IPS-15b (cell line): Measurements from ENCODE around the gene TNIK.

Experiments
- H3K27me3 ChIP-seq: one replicate; pipeline ENCODE4 v1.6.1; 2013; ENCODE audit warnings: low read length; ENCODE audit not compliant: control insufficient read depth, insufficient read depth
- H3K36me3 ChIP-seq: one replicate; pipeline ENCODE4 v1.6.1; 2013; ENCODE audit warnings: low read length; ENCODE audit not compliant: control insufficient read depth, insufficient read depth
- H3K4me1 ChIP-seq: one replicate; pipeline ENCODE4 v1.6.1; 2013; ENCODE audit warnings: mild to moderate bottlenecking, low read length; ENCODE audit not compliant: control insufficient read depth, insufficient read depth
- H3K4me3 ChIP-seq: one replicate; pipeline ENCODE4 v1.5.1; 2013; ENCODE audit warnings: low read depth, low read length
- H3K9ac ChIP-seq: one replicate; pipeline ENCODE4 v1.6.1; 2013; ENCODE audit warnings: low read depth, mild to moderate bottlenecking, low read length
- H3K9me3 ChIP-seq: one replicate; pipeline ENCODE4 v1.6.1; 2013; ENCODE audit warnings: mild to moderate bottlenecking, low read length; ENCODE audit not compliant: control insufficient read depth, insufficient read depth

TNIK gene

DNA sequence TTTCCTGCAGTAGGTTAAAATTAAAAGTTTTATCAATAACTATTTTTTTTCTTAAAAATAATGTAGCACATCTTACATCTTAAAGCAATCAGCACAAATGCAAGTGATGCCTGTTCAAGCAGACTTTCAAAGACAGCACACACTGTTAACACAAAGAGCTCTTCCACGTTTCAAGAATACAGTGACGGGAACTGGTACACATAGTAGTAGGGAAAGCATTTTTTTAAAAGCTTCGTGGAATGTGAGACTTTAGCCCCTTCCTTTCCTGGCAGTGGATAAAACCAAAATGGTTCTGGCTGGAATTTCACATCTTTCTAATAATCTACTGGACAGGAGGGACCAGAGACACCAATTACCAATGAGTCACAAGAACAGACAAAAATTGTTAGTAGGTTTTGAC lies 400.2 kb downstream of the TNIK start:
- no peaks in the 10 kb centered on the region for H3K36me3 ChIP-seq
- H3K9me3 ChIP-seq: no peaks in the 10 kb centered on the region
- H3K9ac ChIP-seq: no peak overlapping the region
- H3K4me1 ChIP-seq: peaks cover 3% of the 10 kb centered on the region
- H3K27me3 ChIP-seq: no peaks in the 10 kb centered on the region
- H3K4me3 ChIP-seq: no peak overlapping the region

DNA sequence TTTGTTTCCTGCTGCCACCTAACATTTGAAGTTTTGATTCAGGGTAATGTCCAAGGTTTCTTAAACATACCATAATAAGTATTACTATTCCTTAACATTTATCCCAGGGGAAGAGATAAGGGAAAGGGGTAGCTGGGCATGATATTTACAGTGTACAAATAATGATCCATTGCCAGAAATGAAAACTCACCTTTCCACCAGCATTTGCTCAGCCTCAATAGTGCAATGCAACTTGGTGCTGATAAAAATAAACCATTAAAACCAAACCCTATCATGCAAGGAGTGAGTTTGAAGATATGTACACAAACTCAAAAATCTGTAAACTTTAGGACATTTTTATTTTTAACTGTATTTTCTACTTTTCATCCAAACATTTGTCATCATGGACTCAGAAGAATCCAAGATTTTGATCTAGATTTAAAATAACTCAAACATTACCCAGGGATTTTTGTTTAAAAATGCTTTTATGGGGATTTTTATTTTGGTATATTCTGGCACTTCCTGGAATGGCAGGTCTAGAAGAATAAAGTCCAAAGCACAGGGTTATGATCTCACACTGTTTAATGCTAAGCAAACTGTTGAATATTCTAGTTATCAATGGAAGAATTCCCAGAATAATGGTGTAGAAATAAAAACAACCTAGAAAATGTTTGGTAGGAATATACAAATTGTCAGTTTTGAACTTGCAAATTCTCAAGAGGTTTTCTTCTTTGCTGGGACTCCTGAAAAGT lies 401.2 kb downstream of the TNIK start:
- Histone ChIP-seq H3K4me1 (peaks cover 3% of the 10 kb centered on the region), H3K9me3 (no peaks in the 10 kb centered on the region), H3K9ac (no peak overlapping the region), H3K27me3 (no peaks in the 10 kb centered on the region), H3K36me3 (no peaks in the 10 kb centered on the region), H3K4me3 (no peak overlapping the region)

DNA sequence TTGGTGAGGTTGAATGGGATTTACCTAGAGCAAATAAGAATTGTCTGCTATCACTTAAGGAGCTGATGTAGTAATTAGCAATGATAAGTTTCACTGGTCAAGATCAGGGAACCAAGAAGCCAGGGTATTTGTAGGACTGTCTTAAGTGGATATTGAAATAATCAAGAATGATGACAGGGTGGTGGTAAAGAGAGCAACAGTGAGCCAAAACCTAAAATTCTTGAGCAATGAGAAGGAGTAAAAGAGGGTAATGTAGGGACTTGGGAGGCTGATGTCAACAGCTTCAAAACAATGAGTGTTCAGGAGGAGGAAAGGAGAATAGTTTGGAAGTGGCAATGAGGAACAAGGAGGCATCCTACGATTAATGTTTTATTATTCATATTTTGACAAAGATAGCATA lies 402.1 kb downstream of the TNIK start:
- no peak overlapping the region for H3K4me3 ChIP-seq
- H3K4me1 ChIP-seq: peaks cover 3% of the 10 kb centered on the region
- no peak overlapping the region for H3K9ac ChIP-seq
- no peaks in the 10 kb centered on the region for H3K36me3 ChIP-seq
- no peaks in the 10 kb centered on the region for H3K9me3 ChIP-seq
- no peaks in the 10 kb centered on the region for H3K27me3 ChIP-seq

DNA sequence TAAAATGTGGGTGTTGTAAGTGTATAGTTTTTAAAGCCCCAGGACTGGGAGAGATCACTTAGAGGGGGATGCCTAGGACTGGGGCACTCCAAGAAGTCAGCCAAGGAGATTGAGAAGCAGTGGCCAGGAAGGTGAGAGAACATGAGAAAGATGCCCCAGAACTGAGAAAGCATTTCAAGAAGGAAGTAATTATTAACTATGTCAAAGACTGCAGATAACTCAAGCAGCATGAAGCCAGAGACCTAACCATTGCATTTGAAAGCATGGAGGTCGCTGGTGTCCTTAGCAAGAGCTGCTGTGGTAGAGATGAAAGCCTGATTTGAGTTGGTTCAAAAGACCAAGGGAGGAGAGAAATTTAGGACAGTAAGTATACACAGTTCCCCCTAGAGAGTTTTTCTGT lies 403.1 kb downstream of the TNIK start:
- H3K36me3 ChIP-seq: no peaks in the 10 kb centered on the region
- H3K27me3 ChIP-seq: no peaks in the 10 kb centered on the region
- H3K9me3 ChIP-seq: no peaks in the 10 kb centered on the region
- peaks cover 3% of the 10 kb centered on the region for H3K4me1 ChIP-seq
- no peak overlapping the region for H3K9ac ChIP-seq
- H3K4me3 ChIP-seq: no peak overlapping the region

DNA sequence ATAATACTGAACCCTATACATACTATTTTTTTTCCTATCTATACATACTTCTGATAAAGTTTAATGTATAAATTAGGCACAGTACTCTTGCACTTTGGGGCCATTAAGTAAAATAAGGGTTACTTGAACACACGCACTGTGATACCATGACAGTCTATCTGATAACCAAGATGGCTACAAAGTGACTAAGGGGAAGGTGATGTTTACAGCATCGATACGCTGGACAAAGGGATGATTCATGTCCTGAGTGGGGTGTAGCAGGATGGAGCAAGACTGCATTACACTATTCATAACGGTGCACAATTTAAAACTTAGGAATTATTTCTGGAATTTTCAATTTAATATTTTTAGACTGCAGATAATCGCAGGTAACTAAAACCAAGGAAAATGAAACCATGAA lies 403.7 kb downstream of the TNIK start:
- Histone ChIP-seq H3K4me1 (no peaks in the 10 kb centered on the region), H3K9me3 (no peaks in the 10 kb centered on the region), H3K4me3 (no peak overlapping the region), H3K27me3 (no peaks in the 10 kb centered on the region), H3K36me3 (no peaks in the 10 kb centered on the region), H3K9ac (no peak overlapping the region)

DNA sequence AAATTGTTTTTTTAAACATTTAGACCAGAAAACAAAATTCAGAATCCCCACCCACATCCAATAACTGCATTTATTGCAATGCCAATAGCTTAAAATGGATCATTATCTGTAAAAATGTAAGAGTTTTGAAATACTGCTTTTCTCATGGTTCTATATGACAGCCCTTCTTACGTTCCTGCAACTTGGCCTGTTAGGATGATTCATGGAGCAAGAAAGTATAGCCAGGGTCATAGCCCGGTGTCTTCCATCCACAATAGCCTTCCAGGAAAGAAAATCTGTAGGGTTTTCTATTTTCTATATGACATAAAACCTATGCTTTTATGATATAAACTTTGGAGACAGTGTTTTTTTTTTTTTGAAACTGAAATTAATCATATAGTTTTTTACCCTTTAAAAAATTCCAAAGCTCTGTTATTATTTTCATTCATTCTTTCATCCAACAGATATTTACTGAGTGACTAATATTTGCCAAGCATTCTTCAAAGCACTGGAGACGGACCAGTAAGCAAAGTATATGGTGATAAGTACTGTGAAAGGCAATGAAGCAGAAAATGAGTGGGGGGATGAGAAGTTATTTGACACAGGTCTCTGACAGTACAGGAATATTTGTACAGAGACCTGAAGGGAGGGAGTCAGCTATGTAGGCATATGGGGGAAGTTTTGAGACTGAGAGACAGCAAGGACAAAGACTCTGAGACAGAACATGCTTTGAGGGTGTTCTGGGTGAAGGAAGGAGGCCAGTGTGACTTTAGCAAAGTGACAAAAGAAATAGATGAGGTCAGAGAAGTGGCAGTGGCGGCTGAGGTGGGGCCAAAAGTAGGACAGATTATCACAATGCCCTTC lies 404.6 kb downstream of the TNIK start:
- Histone ChIP-seq H3K9ac (no peak overlapping the region), H3K36me3 (no peaks in the 10 kb centered on the region), H3K9me3 (no peaks in the 10 kb centered on the region), H3K4me3 (no peak overlapping the region), H3K4me1 (no peaks in the 10 kb centered on the region), H3K27me3 (no peaks in the 10 kb centered on the region)

DNA sequence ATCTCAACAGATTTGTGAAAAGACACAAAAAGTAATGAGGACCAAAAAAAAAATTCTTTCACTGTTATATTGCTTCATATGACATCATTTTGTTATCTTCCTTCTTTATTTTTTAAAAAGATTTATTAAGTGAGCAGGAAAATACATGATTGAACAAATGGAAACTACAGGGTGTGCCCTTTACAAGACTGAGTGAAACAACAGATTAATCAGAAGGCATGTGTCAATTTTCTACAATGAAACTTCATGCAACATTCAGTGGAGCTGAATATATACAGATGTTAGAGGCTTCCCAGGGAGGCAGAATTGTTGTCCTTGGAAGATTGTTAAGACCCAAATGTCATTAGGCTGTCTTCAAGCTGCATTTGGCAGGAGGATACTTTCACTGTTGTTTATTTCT lies 405.3 kb downstream of the TNIK start:
- Histone ChIP-seq H3K27me3 (no peaks in the 10 kb centered on the region), H3K4me3 (no peak overlapping the region), H3K4me1 (no peaks in the 10 kb centered on the region), H3K36me3 (no peaks in the 10 kb centered on the region), H3K9ac (no peak overlapping the region), H3K9me3 (no peaks in the 10 kb centered on the region)

DNA sequence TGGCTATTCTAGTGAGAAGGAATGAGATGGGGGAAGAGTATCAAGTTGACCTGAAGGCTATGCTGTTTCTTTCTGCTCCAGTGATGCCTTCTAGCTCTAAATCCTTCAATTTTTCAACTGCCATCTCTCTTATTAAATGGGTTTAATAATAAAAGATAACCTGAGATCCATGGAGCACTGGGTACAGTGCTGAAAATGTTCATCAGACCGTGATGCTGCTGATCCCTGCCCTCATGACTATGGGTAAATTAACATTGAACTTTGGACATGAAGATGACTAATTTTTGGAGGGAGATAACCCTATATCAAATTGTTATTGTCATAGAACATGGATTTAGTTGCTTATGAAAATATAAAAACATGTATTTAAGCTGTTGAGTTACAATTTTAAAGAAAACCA lies 406.0 kb downstream of the TNIK start:
- Histone ChIP-seq H3K36me3 (no peaks in the 10 kb centered on the region), H3K4me1 (no peaks in the 10 kb centered on the region), H3K4me3 (no peak overlapping the region), H3K27me3 (no peaks in the 10 kb centered on the region), H3K9me3 (no peaks in the 10 kb centered on the region), H3K9ac (no peak overlapping the region)

DNA sequence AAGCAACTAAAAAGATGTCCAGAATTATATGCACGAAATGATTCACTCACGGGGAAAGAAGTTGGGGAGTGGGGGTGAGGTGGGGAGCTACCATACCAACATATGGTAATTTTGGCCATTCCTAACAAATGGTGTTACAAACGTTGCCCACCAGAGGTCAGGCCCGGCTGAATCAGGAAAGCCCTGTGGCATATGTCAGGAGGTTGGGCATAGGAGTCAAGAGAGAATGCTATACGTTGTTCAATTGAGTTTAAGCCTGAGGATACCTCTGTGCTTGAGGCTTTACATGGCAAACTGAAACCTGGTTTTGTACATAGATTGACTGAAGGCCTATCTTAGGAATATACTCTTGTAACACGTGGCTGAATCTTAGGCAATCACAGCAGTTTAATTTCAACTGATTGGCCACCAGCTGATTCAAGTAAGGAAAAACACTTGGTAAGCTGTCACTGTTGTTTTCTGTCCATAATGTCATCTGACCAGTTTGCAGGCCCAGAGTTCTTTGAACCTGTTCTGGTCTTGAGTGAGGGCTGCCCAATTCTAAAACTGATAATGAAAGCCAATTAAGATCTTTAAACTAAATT lies 410.3 kb downstream of the TNIK start:
- H3K36me3 ChIP-seq: no peaks in the 10 kb centered on the region
- H3K27me3 ChIP-seq: no peaks in the 10 kb centered on the region
- H3K4me3 ChIP-seq: no peak overlapping the region
- no peaks in the 10 kb centered on the region for H3K9me3 ChIP-seq
- H3K9ac ChIP-seq: no peak overlapping the region
- H3K4me1 ChIP-seq: no peaks in the 10 kb centered on the region

DNA sequence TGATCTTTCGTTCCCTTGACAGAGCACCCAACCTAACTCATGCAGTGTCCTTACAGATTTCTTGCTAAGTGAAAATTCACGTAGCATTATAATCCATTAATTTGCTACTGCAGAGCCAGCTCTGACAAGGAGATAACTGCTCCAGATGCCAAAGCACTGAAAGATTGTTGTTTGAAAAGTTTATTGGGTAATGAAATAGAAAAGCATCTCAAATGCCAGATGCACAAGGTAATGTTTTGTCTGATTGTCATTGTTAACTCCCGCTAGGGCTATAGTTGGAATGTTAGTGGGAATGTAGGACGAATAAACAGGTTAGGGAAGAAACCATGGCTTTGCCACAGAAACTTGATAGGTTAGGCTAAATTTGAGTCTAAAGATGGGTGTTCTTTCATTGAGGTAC lies 413.4 kb downstream of the TNIK start:
- Histone ChIP-seq H3K36me3 (no peaks in the 10 kb centered on the region), H3K27me3 (no peaks in the 10 kb centered on the region), H3K9ac (no peak overlapping the region), H3K9me3 (no peaks in the 10 kb centered on the region), H3K4me3 (no peak overlapping the region), H3K4me1 (no peaks in the 10 kb centered on the region)

DNA sequence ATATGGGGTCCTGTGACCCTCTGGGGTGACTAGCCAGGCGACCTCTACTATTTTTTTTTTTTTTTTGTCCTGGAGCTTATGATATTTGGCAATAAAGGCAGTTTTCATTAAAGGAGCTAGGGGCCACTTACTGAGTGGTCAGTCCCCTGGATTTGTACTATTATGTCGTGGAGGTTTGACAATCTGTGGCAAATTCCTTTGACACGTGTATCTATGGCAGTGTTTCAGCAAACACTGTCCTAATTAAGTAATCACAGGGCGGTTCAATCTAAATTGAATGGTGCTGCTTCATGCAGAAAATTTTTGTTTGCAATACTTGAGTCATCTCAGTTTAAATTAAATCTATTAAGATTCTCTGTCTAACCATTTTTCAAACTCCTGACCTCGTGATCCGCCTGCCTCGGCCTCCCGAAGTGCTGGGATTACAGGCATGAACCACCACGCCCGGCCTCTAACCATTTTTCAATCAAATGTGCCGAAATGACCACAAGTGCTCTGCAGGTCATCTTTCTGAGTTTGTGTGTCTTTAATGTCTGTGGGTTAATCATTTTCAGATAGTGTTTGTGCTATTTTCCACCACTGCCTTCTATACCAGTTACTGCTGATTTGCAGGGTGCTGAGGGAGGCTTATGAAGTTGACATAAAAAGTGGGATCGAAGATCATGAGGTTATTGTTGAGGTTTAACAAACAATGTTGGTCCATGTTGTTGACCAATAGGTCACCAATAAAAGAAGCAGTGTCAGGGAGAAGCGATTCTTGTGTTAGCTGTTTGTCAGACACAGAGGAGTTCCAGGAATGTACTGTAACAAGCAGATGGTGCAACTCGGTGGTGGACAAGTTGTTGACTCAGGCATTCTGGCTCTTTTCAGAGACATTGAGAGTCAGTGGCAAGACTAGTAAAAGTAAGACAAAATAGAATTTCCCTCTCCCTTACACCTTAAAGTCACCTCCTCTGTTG lies 415.1 kb downstream of the TNIK start:
- H3K36me3 ChIP-seq: no peaks in the 10 kb centered on the region
- no peak overlapping the region for H3K9ac ChIP-seq
- no peaks in the 10 kb centered on the region for H3K4me1 ChIP-seq
- H3K4me3 ChIP-seq: no peak overlapping the region
- H3K27me3 ChIP-seq: no peaks in the 10 kb centered on the region
- no peaks in the 10 kb centered on the region for H3K9me3 ChIP-seq
